ENCODE results near the gene PAFAH1B2.

Gene PAFAH1B2

DNA sequence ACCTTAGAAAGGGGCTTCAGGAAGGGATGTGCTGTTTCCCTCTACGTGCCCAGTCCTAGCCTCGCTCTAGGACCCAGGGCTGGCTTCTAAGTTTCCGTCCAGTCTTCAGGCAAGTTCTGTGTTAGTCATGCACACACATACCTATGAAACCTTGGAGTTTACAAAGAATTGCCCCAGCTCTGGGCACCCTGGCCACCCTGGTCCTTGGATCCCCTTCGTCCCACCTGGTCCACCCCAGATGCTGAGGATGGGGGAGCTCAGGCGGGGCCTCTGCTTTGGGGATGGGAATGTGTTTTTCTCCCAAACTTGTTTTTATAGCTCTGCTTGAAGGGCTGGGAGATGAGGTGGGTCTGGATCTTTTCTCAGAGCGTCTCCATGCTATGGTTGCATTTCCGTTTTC, 52.9 kb downstream of the PAFAH1B2 start:
- FAIRE-seq (no peak), DNase-seq (ENCODE audit: insufficient read length, low spot score) (no peak)

GRCh38 chr11:117197516-117198456, 53.7 kb downstream of the PAFAH1B2 start:
- no peak for FAIRE-seq
- no peak for TF ChIP-seq POLR2A (IDR thresholded peaks at IDR 0.05; ENCODE audit: low read depth, low read length)
- no peak for DNase-seq (ENCODE audit: insufficient read length, low spot score)

More for the DNA sequence above, 52.9 kb downstream of the PAFAH1B2 start:
- no peak for TF ChIP-seq POLR2A (IDR thresholded peaks at IDR 0.05; ENCODE audit: low read depth, low read length)

- DNase-seq (ENCODE audit: insufficient read length, low spot score) (no peak), FAIRE-seq (no peak)
- no peak for TF ChIP-seq POLR2A (IDR thresholded peaks at IDR 0.05; ENCODE audit: low read depth, low read length)
These were observed 54.5 kb downstream of the PAFAH1B2 start for GRCh38 chr11:117198613-117199012.

DNA sequence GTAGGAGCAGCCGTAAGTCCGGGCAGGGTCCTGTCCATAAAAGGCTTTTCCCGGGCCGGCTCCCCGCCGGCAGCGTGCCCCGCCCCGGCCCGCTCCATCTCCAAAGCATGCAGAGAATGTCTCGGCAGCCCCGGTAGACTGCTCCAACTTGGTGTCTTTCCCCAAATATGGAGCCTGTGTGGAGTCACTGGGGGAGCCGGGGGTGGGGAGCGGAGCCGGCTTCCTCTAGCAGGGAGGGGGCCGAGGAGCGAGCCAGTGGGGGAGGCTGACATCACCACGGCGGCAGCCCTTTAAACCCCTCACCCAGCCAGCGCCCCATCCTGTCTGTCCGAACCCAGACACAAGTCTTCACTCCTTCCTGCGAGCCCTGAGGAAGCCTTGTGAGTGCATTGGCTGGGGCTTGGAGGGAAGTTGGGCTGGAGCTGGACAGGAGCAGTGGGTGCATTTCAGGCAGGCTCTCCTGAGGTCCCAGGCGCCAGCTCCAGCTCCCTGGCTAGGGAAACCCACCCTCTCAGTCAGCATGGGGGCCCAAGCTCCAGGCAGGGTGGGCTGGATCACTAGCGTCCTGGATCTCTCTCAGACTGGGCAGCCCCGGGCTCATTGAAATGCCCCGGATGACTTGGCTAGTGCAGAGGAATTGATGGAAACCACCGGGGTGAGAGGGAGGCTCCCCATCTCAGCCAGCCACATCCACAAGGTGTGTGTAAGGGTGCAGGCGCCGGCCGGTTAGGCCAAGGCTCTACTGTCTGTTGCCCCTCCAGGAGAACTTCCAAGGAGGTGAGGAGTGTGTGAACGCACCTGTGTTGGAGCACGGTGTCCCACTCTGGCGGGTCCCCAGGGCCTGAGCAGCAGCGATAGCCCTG, 55.2 kb downstream of the PAFAH1B2 start, which contains the start of gene TAGLN:
TAGLN (plus strand) TSS at position 318 of the 863 bp plus-strand sequence. CDS start 3,644 bp downstream, outside the sequence.
- DNase-seq (ENCODE audit: insufficient read length, low spot score), result no peak
- FAIRE-seq, result no peak
- no peak for TF ChIP-seq POLR2A (IDR thresholded peaks at IDR 0.05; ENCODE audit: low read depth, low read length)

- no peak for TF ChIP-seq POLR2A (IDR thresholded peaks at IDR 0.05; ENCODE audit: low read depth, low read length)
- FAIRE-seq, result no peak
- DNase-seq (ENCODE audit: insufficient read length, low spot score), result no peak
These were observed 56.1 kb downstream of the PAFAH1B2 start for GRCh38 chr11:117199916-117200812.

DNA sequence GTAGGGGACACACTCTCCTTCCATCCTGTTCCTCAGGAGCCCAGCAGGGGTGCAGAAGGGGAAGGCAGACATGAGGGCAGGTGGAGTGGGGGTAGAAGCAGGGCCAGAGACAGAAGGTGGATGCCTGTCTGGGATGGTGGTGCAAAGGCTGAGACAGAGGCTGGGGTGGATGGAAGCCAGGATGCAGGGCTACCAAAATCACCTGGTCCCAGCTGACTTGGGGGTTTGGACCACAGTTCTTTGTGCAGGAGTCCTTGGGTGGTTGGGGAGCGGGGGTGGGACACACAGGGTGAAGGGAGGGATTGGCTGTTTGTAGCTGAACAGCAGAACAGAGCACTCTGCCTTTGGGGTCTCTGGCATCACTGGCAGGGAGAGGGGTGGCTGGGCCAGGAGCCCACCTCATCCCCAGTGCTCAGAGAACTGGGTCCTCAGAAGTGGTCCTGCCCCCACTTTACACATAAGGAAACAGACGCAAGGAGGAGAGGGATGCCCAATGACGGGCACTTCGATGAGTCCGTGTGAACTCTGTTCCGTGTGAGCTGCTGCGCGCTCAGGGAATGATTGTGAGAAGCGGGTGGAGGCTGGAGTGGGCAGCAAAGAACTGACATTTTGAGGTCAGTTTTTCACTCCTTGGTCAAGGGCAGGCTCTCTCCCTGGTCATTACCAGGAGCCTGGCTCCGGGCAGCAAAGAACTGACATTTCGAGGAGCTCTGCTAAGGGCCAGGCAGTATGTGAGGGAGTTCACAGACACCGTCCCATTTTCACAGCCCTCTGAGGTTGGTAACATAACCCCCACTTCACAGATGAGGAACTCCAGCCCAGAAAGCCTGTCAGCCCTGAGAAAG, 56.9 kb downstream of the PAFAH1B2 start:
- FAIRE-seq (no peak), DNase-seq (ENCODE audit: insufficient read length, low spot score) (no peak)
- TF ChIP-seq POLR2A (IDR thresholded peaks at IDR 0.05; ENCODE audit: low read depth, low read length), result no peak

GRCh38 chr11:117201658-117202305, 57.7 kb downstream of the PAFAH1B2 start:
- DNase-seq (ENCODE audit: insufficient read length, low spot score) (no peak), FAIRE-seq (no peak)
- no peak for TF ChIP-seq POLR2A (IDR thresholded peaks at IDR 0.05; ENCODE audit: low read depth, low read length)

- TF ChIP-seq POLR2A (IDR thresholded peaks at IDR 0.05; ENCODE audit: low read depth, low read length), result no peak
- no peak for FAIRE-seq
- DNase-seq (ENCODE audit: insufficient read length, low spot score), result no peak
These were observed 58.4 kb downstream of the PAFAH1B2 start for GRCh38 chr11:117202386-117203068.

GRCh38 chr11:117203069-117203407, 59.0 kb downstream of the PAFAH1B2 start:
- TF ChIP-seq POLR2A (IDR thresholded peaks at IDR 0.05; ENCODE audit: low read depth, low read length), result no peak
- DNase-seq (ENCODE audit: insufficient read length, low spot score) (no peak), FAIRE-seq (no peak)

DNA sequence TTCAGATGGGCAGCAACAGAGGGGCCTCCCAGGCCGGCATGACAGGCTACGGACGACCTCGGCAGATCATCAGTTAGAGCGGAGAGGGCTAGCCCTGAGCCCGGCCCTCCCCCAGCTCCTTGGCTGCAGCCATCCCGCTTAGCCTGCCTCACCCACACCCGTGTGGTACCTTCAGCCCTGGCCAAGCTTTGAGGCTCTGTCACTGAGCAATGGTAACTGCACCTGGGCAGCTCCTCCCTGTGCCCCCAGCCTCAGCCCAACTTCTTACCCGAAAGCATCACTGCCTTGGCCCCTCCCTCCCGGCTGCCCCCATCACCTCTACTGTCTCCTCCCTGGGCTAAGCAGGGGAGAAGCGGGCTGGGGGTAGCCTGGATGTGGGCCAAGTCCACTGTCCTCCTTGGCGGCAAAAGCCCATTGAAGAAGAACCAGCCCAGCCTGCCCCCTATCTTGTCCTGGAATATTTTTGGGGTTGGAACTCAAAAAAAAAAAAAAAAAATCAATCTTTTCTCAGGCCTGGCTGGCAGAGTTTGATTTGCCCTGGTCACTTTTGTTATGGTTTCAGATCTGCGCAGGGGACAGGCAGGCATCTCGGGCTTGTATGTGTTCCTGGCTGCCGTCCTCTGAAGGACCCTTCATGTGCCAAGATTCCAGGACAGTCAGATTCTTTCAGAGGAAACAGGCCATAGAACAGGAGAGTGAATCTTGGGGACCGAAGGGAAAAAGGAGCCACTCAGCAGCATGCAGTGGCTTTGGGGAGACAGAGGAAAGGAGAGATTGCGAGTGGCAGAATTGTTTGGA, 60.4 kb downstream of the PAFAH1B2 start:
- FAIRE-seq (no peak), DNase-seq (ENCODE audit: insufficient read length, low spot score) (no peak)

More for the DNA sequence above, 60.4 kb downstream of the PAFAH1B2 start:
- no peak for TF ChIP-seq POLR2A (IDR thresholded peaks at IDR 0.05; ENCODE audit: low read depth, low read length)
